Liver (tissue), 9 donors: Measurements from ENCODE around the gene PTPRQ. TPM values are rescaled to one million over a fixed set of nuclear protein-coding genes. Genes with fewer than 3 reads are reported as not detected.

ENCODE experiments used
- DNase-seq: peaks from one replicate; pipeline ENCODE4 v3.0.0-alpha.2; 2017; ENCODE audit warnings: low spot score
- H3K27ac ChIP-seq, 2 donors: one replicate each; pipeline ENCODE4 v1.7.0; 2013; ENCODE audit warnings: inconsistent platforms in 2 of 2, low read length in 2 of 2, control low read depth in 1 of 2, low read depth in 1 of 2, mild to moderate bottlenecking in 1 of 2
- H3K27me3 ChIP-seq, 4 donors: one replicate each; pipeline versions ENCODE4 v1.6.1 to v1.7.0; 2013; ENCODE audit warnings: low read length in 3 of 4, inconsistent platforms in 1 of 4, mild to moderate bottlenecking in 1 of 4, moderate library complexity in 1 of 4; ENCODE audit not compliant: control insufficient read depth in 4 of 4, insufficient read depth in 4 of 4
- H3K36me3 ChIP-seq, 4 donors: one replicate each; pipeline versions ENCODE4 v1.6.1 to v1.7.0; 2013; ENCODE audit warnings: low read length in 3 of 4, mild to moderate bottlenecking in 3 of 4, low read depth in 1 of 4, moderate library complexity in 1 of 4; ENCODE audit not compliant: control insufficient read depth in 4 of 4, insufficient read depth in 3 of 4
- H3K4me1 ChIP-seq, 4 donors: one replicate each; pipeline versions ENCODE4 v1.6.1 to v1.7.0; 2013; ENCODE audit warnings: low read length in 3 of 4, mild to moderate bottlenecking in 3 of 4, moderate library complexity in 1 of 4; ENCODE audit not compliant: control insufficient read depth in 4 of 4, insufficient read depth in 4 of 4
- H3K4me3 ChIP-seq, 3 donors: one replicate each; pipeline versions ENCODE4 v1.6.1 to v1.7.0; 2013; ENCODE audit warnings: low read length in 3 of 3, control low read depth in 1 of 3, low read depth in 1 of 3, mild to moderate bottlenecking in 1 of 3
- H3K9ac ChIP-seq, 2 donors: one replicate each; pipeline ENCODE4 v1.7.0; 2013; ENCODE audit warnings: low read length in 2 of 2, mild to moderate bottlenecking in 2 of 2, moderate library complexity in 2 of 2, control low read depth in 1 of 2, low read depth in 1 of 2
- H3K9me3 ChIP-seq, 4 donors: one replicate each; pipeline versions ENCODE4 v1.6.1 to v1.7.0; 2013; ENCODE audit warnings: low read length in 3 of 4; ENCODE audit not compliant: control insufficient read depth in 4 of 4
- ATF3 ChIP-seq: IDR thresholded peaks from 2 replicates; pipeline ENCODE4 v1.6.1; 2016; ENCODE audit warnings: antibody characterized with exemption
- CTCF ChIP-seq: fragments of 150-350 bp; IDR thresholded peaks from 2 replicates; pipeline ENCODE4 v1.5.1; 2017; ENCODE audit warnings: improper control_type of control experiment, low read depth, low read length; ENCODE audit not compliant: missing input control
- EGR1 ChIP-seq, 2 donors: IDR thresholded peaks; 2 replicates each; pipeline ENCODE4 v1.6.1; 2016 to 2018; ENCODE audit warnings: antibody characterized with exemption in 2 of 2, low read depth in 2 of 2
- FOXA1 ChIP-seq: IDR thresholded peaks from 2 replicates; pipeline ENCODE4 v1.6.1; 2016; ENCODE audit warnings: antibody characterized with exemption
- FOXA2 ChIP-seq: IDR thresholded peaks from 2 replicates; pipeline ENCODE4 v1.6.1; 2016; ENCODE audit warnings: antibody characterized with exemption
- GABPA ChIP-seq, 2 donors: IDR thresholded peaks in 1 of 2; conservative IDR thresholded peaks in 1 of 2; 2 replicates each; pipeline ENCODE4 v1.6.1; 2016; ENCODE audit warnings: antibody characterized with exemption in 2 of 2, mild to moderate bottlenecking in 1 of 2, moderate library complexity in 1 of 2
- HNF4A ChIP-seq, 2 donors: conservative IDR thresholded peaks; 2 replicates each; pipeline ENCODE4 v1.6.1; 2016; ENCODE audit warnings: antibody characterized with exemption in 2 of 2, mild to moderate bottlenecking in 2 of 2
- HNF4G ChIP-seq: IDR thresholded peaks from 2 replicates; pipeline ENCODE4 v1.6.1; 2016; ENCODE audit warnings: antibody characterized with exemption
- JUND ChIP-seq, 2 donors: IDR thresholded peaks; 2 replicates each; pipeline ENCODE4 v1.6.1; 2016; ENCODE audit warnings: antibody characterized with exemption in 2 of 2
- MAX ChIP-seq: IDR thresholded peaks from 2 replicates; pipeline ENCODE4 v1.6.1; 2016; ENCODE audit warnings: antibody characterized with exemption
- NR2F2 ChIP-seq: IDR thresholded peaks from 2 replicates; pipeline ENCODE4 v1.6.1; 2016; ENCODE audit warnings: antibody characterized with exemption
- RAD21 ChIP-seq, 2 donors: IDR thresholded peaks; 2 replicates each; pipeline ENCODE4 v1.6.1; 2016; ENCODE audit warnings: antibody characterized with exemption in 2 of 2, mild to moderate bottlenecking in 2 of 2
- REST ChIP-seq: IDR thresholded peaks from 2 replicates; pipeline ENCODE4 v1.6.1; 2016; ENCODE audit warnings: antibody characterized with exemption, mild to moderate bottlenecking
- RXRA ChIP-seq, 2 donors: IDR thresholded peaks; 2 replicates each; pipeline ENCODE4 v1.6.1; 2017 to 2018; ENCODE audit warnings: antibody characterized with exemption in 2 of 2, mild to moderate bottlenecking in 1 of 2
- SP1 ChIP-seq: IDR thresholded peaks from 2 replicates; pipeline ENCODE4 v1.6.1; 2018; ENCODE audit warnings: antibody characterized with exemption, mild to moderate bottlenecking
- TAF1 ChIP-seq: conservative IDR thresholded peaks from 2 replicates; pipeline ENCODE4 v1.6.1; 2016; ENCODE audit warnings: antibody characterized with exemption, mild to moderate bottlenecking
- YY1 ChIP-seq: IDR thresholded peaks from 2 replicates; pipeline ENCODE4 v1.6.1; 2016; ENCODE audit warnings: antibody characterized with exemption, mild to moderate bottlenecking
- ZBTB33 ChIP-seq: IDR thresholded peaks from 2 replicates; pipeline ENCODE4 v1.6.1; 2016; ENCODE audit warnings: antibody characterized with exemption
- WGBS: extraction: QIAGEN DNeasy Blood & Tissue Kit; methylation state at CpG from one replicate; pipeline ENCODE4 v1.1.7; 2013; 5-methylcytosine and 5-hydroxymethylcytosine counted together
- polyA plus RNA-seq, 2 donors: library from polyadenylated mRNA; stranded (reverse) in 1 of 2; unstranded in 1 of 2; fragments of 200-250 nt in 1 of 2; fragments of >200 nt in 1 of 2; fragmentation: Nextera tagmentation in 1 of 2; extraction: Ambion mirVana in 1 of 2; gene quantifications; one replicate each; pipeline versions ENCODE4 v1.2.1 to v1.2.3, GENCODE V29; 2013 to 2015
- total RNA-seq, 2 donors: library from RNA; depleted of rRNA; stranded (reverse); fragments of >200 nt; gene quantifications; one replicate each; pipeline ENCODE4 v1.2.3, GENCODE V29; 2014
- donor health status: healthy.
- donor health status: healthy.
- donor health status: healthy.
- donor health status: healthy.
- donor health status: healthy.

Gene PTPRQ
- total and polyA plus RNA-seq, 4 donors, result 0.02 to 0.08 (median 0.04) TPM

- H3K9ac ChIP-seq, result no peak overlapping the region
Observed at GRCh38 chr12:80551897-80552296, 107.9 kb downstream of the PTPRQ start.

More at GRCh38 chr12:80551897-80552296, 107.9 kb downstream of the PTPRQ start:
- Histone ChIP-seq H3K36me3 (no peaks in the 10 kb centered on the region), H3K27ac (no peak overlapping the region), H3K27me3 (no peaks in the 10 kb centered on the region), H3K4me1 (no peaks in the 10 kb centered on the region), H3K9me3 (no peaks in the 10 kb centered on the region), H3K4me3 (no peak overlapping the region)
- 79% methylated on average over 1 of the region's 1 CpG for WGBS
- TF ChIP-seq SP1, result no peak
- no peak for TF ChIP-seq FOXA2
- TF ChIP-seq TAF1, result no peak
- no peak for TF ChIP-seq CTCF
- no peak for TF ChIP-seq REST
- TF ChIP-seq NR2F2, result no peak
- TF ChIP-seq ATF3, result no peak
- TF ChIP-seq RXRA (IDR thresholded peaks at IDR 0.05), result no peak
- TF ChIP-seq FOXA1, result no peak
- no peak for TF ChIP-seq MAX
- no peak for TF ChIP-seq GABPA (IDR thresholded peaks at IDR 0.05 in 1 of 2, conservative IDR thresholded peaks at IDR 0.05 in 1 of 2)
- no peak for TF ChIP-seq RAD21 (IDR thresholded peaks at IDR 0.05)
- TF ChIP-seq HNF4G, result no peak
- TF ChIP-seq EGR1 (IDR thresholded peaks at IDR 0.05; ENCODE audit: low read depth in 2 of 2), result no peak
- no peak for TF ChIP-seq YY1
- TF ChIP-seq HNF4A (conservative IDR thresholded peaks at IDR 0.05), result no peak
- no peak for TF ChIP-seq ZBTB33
- TF ChIP-seq JUND (IDR thresholded peaks at IDR 0.05), result no peak
- DNase-seq, result no peak
